HG03378 (cell line): ENCODE data around the gene TIMM9.
"Not testable (repeated sequence)": the region's sequence is repeated elsewhere in the genome, so short reads cannot be mapped to it uniquely, and the experiment has no call there.

ENCODE experiments used
- ATAC-seq: cut with Tn5 transposase; IDR thresholded peaks from one replicate; pipeline ENCODE4 v1.9.1; 2021; ENCODE audit warnings: mild to moderate bottlenecking, moderate library complexity; ENCODE audit not compliant: unreplicated experiment

Gene TIMM9

GRCh38 chr14:58398895-58399294, 28.4 kb downstream of the TIMM9 start:
- ATAC-seq, result no peak

DNA sequence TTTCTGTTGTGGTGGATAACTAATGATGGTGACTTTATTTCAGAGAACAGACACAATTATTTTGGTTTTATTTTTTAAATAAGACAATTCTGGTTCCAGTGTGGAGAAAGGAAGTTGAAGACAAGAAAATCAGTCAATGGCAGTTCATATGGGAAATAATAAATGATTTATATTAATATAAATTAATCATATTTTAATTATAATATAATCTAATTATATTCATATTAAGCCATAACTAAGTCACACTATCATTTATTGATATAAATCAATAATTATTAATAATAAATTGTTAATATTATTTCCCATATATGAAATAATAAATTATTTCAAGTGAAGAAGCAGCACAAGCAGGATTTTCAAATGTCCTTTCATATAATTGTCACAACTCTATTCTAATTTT, 28.8 kb downstream of the TIMM9 start:
- no peak for ATAC-seq

DNA sequence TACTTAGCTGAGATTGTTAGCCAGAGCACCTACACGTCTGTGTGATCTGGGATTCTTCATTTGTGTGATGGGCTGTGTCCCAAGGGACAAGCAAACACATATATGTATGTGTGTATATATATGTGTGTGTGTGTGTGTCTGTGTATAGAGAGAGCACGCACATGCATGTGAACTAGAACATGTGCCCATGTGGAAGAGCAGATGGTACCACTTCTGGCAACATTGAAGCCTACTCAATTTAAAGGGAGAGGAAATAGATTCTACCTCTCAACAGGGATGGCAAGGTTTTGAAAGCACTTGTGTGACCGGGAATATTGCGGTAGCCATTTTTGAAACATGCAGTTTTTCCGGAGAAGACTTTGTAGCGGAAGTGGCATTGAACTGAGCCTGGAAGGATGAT, 30.2 kb downstream of the TIMM9 start:
- no peak for ATAC-seq

GRCh38 chr14:58395812-58396788, 31.2 kb downstream of the TIMM9 start, which contains the start of gene TOMM20L:
TOMM20L (plus strand) TSS chr14:58395930; CDS start chr14:58395958, 28 bp downstream.
- ATAC-seq, result peak; percentile 81

GRCh38 chr14:58395562-58395811, 31.8 kb downstream of the TIMM9 start:
- ATAC-seq, result no peak

DNA sequence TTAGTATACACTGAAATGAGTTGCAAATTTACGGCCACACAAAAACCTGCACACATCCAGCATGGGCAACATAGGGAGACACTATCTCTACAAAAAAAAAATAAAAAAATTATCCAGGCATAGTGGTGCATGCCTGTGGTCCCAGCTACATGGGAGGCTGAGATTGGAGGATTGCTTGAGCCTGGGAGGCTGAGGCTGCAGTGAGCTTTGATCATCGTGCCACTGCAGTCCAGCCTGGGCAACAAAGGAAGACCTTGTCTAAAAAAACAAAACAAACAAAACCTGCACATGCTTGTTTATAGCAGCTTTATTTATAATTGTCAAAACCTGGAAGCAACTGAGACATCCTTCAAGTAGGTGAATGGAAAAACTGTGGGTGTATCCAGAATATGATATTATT, 36.5 kb downstream of the TIMM9 start:
- no peak for ATAC-seq

DNA sequence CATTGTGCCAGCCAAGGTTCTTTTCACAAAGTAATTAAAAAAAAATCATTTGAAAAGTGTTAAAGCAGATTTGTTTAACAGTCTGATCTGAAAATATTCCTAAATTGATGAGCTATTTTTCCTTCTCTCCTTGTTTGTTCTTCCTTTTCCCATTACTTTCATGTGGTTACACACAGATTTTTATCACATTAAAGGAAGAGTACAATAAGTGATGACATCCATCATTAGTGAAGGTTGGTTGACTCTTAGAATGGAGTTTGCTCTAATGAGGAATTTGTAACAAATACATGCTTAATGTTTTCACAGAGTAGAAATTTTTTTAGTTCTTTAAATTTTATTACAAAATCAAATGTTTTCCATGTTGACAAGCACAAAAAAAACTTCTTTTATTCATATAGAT, 50.5 kb downstream of the TIMM9 start:
- no peak for ATAC-seq

DNA sequence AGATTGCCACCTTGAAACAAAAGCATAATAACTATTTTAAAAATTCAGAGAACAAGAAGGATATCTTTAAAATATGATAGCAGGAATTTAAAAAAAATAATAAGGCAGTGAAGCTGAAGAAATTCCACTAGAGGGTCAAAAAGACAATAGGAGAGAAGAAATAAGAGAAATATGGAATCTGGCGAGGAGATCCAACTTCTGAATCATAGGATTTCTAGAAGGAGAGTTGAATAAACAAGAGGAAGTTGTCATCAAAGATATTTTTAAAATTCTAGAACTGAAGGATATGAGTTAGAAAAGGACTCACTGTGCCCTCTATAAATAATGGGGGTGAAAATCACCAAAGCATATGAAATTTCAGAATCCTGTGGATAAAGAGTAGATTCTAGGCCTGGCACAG, 58.4 kb downstream of the TIMM9 start:
- no peak for ATAC-seq

DNA sequence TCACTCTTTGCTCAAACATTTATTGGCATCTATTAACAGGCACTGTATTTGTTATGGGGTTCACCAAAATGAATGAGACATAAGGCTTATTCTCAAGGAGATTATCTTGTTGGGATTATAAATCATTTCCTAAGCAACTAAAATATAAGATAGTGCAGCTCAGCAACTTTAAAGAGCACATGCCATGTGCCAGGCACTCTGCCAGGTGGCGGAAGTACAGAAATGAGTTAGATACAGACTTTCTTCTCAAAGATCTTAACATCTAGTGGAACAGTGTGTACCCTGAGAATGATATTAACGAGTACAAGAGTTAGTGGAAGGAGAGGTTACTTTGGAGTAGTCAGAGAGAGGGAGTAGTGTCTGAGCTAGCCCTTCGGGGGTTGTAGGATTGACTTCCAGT, 60.0 kb downstream of the TIMM9 start:
- ATAC-seq, result no peak

DNA sequence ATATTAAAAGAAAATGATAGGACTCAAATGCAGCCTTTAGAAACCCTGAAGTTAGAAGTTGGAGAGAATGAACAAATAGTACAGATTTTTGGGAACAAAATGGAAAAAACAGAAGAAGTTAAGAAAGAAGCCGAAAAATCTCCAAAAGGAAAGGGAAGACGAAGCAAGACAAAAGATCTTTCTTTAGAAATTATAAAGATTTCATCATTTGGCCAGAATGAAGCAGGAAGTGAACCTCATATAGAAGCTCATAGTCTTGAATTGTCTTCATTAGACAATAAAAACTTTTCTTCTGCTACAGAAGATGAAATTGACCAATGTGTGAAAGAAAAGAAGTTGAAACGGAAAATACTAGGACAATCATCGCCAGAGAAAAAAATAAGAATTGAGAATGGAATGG, 63.0 kb downstream of the TIMM9 start:
- no peak for ATAC-seq

DNA sequence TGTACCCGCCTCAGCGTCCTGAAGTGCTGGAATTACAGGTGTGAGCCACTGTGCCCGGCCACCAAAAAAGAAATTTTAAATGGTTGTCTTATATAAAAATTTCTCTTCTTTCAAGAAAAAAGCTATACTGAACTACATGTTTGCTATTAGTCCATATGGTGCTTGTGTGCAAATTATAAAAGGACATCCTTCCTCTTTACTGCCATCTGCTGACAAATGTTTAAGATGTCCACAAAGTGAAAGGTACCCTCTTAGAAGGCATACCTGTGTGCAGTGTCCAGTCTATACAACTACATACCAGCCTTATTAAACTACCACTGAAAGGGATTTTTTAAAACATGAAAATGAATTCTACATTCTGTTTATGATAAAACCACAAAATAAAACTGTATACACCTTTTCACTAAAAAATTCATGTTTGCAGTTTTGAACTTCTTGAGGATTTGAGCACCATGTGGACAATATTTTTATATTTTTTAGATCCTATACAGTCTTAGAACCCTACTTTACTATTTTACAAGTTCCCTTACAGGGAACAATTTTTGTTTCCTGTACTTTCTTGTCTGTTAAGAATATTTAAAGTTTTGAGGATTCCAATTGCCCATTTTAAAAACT, 64.4 kb downstream of the TIMM9 start:
- no peak for ATAC-seq

DNA sequence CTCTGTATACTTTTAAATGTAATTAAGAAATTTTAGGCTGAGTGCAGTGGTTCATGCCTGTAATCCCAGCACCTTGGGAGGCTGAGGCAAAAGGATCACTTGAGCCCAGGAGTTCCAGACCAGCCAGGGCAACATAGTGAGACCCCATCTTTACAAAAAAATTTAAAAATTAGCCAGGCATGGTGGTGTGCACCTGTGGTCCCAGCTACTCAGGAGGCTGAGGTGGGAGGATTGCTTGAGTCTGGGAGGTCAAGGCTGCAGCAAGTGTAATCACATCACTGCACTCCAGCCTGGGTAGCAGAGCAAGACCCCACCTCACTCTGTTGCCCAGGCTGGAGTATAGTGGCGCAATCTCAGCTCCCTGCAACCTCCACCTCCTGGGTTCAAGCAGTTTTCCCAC, 65.1 kb downstream of the TIMM9 start:
- not testable (repeated sequence) for ATAC-seq
